ENCODE data around the gene SFRP5. TPM values are rescaled to one million over a fixed set of nuclear protein-coding genes. Genes with fewer than 3 reads are reported as not detected.
A peak's percentile ranks its signal among the peaks of the same experiment; 100 is the strongest.

The SFRP5 gene
- total RNA-seq, 1 experiment from 2014 or later = 3.5 TPM

DNA sequence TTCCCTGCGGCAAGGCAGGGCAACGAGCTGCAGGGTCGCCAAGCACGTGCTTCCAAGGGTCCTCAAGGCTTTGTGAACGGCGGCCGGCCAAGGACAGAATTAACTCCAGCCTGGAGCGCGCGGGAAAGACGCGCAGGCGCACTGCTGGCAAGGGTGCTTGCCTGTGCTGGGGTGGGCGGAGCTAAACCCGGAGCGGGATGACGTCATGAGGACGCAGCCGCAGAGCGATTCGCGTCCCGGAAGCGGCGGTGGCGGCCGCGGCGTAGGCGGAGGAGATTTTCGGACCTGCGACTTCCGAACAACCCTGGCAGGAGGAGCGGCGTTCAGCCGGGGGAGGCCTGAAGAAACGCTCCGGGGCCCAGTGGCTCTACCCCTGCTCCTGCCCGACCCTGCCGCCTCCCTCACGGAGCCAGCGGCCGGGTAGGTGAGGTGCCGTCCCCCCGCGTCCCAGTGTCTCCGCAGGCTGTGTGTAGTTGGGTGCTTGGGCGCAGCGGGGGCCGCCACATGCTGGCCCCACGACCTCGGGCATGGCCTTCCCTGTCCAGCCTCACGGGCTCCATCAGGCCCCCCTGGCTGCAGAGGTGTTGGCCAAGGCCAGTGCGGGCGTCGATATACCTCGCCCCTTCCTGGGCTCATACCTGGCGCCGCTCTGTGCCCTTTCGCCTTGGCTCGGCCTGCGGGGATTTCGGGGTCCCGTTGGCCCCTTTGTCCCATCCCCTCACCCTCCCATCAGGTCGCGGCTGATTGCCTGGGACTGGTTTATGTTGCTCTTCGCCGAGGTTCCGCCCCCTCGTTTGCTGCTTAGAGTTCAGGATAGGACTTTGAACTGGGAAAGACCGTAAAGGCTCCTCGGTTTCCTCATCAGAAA lies 34.7 kb downstream of the SFRP5 start, which contains the start of gene ZFYVE27 (continued):
- peak; percentile 99 for TF ChIP-seq TCF7 (CRISPR knock-in tag; IDR thresholded peaks at IDR 0.05; ENCODE audit: low read depth)
- TF ChIP-seq, protein P1, sequence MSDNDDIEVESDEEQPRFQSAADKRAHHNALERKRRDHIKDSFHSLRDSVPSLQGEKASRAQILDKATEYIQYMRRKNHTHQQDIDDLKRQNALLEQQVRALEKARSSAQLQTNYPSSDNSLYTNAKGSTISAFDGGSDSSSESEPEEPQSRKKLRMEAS (CRISPR knock-in tag; IDR thresholded peaks at IDR 0.05) = peak; percentile 100
- TF ChIP-seq, protein P2, sequence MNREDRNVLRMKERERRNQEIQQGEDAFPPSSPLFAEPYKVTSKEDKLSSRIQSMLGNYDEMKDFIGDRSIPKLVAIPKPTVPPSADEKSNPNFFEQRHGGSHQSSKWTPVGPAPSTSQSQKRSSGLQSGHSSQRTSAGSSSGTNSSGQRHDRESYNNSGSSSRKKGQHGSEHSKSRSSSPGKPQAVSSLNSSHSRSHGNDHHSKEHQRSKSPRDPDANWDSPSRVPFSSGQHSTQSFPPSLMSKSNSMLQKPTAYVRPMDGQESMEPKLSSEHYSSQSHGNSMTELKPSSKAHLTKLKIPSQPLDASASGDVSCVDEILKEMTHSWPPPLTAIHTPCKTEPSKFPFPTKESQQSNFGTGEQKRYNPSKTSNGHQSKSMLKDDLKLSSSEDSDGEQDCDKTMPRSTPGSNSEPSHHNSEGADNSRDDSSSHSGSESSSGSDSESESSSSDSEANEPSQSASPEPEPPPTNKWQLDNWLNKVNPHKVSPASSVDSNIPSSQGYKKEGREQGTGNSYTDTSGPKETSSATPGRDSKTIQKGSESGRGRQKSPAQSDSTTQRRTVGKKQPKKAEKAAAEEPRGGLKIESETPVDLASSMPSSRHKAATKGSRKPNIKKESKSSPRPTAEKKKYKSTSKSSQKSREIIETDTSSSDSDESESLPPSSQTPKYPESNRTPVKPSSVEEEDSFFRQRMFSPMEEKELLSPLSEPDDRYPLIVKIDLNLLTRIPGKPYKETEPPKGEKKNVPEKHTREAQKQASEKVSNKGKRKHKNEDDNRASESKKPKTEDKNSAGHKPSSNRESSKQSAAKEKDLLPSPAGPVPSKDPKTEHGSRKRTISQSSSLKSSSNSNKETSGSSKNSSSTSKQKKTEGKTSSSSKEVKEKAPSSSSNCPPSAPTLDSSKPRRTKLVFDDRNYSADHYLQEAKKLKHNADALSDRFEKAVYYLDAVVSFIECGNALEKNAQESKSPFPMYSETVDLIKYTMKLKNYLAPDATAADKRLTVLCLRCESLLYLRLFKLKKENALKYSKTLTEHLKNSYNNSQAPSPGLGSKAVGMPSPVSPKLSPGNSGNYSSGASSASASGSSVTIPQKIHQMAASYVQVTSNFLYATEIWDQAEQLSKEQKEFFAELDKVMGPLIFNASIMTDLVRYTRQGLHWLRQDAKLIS (CRISPR knock-in tag; IDR thresholded peaks at IDR 0.05; ENCODE audit: borderline replicate concordance) = peak; percentile 100
- peak; percentile 90 for TF ChIP-seq E2F4 (CRISPR knock-in tag; IDR thresholded peaks at IDR 0.05; ENCODE audit: borderline replicate concordance, low read depth)
- peak; percentile 91 for TF ChIP-seq ZNF263 (CRISPR knock-in tag; IDR thresholded peaks at IDR 0.05; ENCODE audit: low read depth)
- no peak for TF ChIP-seq ERG (CRISPR knock-in tag; IDR thresholded peaks at IDR 0.05)
- TF ChIP-seq ZNF671 (CRISPR knock-in tag; IDR thresholded peaks at IDR 0.05) = no peak
- TF ChIP-seq FOXP4 (CRISPR knock-in tag; IDR thresholded peaks at IDR 0.05) = peak; percentile 100
- 0 out of 2 replicates have a peak, but pooled peaks have one; percentile 37 for TF ChIP-seq HMGA2 (CRISPR knock-in tag; IDR thresholded peaks at IDR 0.05)
- TF ChIP-seq ZNF232 (CRISPR knock-in tag; IDR thresholded peaks at IDR 0.05) = peak; percentile 99

DNA sequence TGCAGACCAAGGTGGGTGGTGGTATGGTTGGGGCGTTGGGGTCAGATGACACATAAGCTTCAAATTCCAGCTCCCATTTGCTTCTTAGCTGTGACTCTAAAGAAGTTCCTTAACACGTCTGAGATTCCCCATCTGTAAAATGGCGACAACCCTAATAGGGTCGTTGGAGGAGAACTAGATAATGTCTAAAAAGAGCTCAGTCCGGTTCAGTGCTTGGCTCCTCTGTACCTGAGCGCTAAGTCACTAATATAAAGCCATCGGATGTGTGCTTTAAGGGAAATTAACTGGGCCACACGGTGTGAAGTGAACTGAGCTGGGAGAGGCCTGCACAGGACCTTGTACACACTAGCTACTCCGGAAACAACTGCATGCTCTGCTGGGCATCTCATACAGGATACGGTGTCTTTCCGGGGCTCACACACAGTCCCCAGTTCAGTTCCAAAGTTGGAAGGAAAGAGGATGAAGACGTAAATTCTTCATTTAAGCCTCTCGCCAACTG lies 35.3 kb downstream of the SFRP5 start:
- H3K27me3 Mint-ChIP-seq (ENCODE audit: low read depth) = peaks cover 38% of the 10 kb centered on the region
- H3K9me3 Mint-ChIP-seq = peaks cover 14% of the 10 kb centered on the region
- no peak for TF ChIP-seq RELA (CRISPR knock-in tag; IDR thresholded peaks at IDR 0.05; ENCODE audit: borderline replicate concordance)
- no peak for TF ChIP-seq ZNF281 (CRISPR knock-in tag; IDR thresholded peaks at IDR 0.05)
- TF ChIP-seq ZNF396 (CRISPR knock-in tag; IDR thresholded peaks at IDR 0.05; ENCODE audit: borderline replicate concordance) = no peak
- TF ChIP-seq, protein P3, sequence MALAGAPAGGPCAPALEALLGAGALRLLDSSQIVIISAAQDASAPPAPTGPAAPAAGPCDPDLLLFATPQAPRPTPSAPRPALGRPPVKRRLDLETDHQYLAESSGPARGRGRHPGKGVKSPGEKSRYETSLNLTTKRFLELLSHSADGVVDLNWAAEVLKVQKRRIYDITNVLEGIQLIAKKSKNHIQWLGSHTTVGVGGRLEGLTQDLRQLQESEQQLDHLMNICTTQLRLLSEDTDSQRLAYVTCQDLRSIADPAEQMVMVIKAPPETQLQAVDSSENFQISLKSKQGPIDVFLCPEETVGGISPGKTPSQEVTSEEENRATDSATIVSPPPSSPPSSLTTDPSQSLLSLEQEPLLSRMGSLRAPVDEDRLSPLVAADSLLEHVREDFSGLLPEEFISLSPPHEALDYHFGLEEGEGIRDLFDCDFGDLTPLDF (CRISPR knock-in tag; IDR thresholded peaks at IDR 0.05) = no peak
- no peak for TF ChIP-seq FOXK1 (CRISPR knock-in tag; IDR thresholded peaks at IDR 0.05)
- no peak overlapping the region for H3K27ac Mint-ChIP-seq
- ATAC-seq (peak; percentile 4), DNase-seq (ENCODE audit: low spot score) (no peak)
- CTCF ChIA-PET = interaction anchor here (0.8 to 4.8 kb wide), 14 partner anchors 8 to 96 kb away, joined by 3 to 36 read pairs (median 4); partner anchors contain the start of gene AVPI1
- peaks cover 10% of the 10 kb centered on the region for H3K4me1 Mint-ChIP-seq
- peak overlapping the region; percentile 87 for H3K4me3 Mint-ChIP-seq
- POLR2A ChIA-PET = interaction anchor here (0.8 to 1.5 kb wide), 6 partner anchors 22 to 335 kb away, joined by 3 to 17 read pairs (median 4); partner anchors contain the start of genes AVPI1, MARVELD1 and RRP12
- H3K36me3 Mint-ChIP-seq = peaks cover 32% of the 10 kb centered on the region
